Measurements from ENCODE around the gene PLEKHA7. TPM values are rescaled to one million over a fixed set of nuclear protein-coding genes. Genes with fewer than 3 reads are reported as not detected.

Gene PLEKHA7
- total RNA-seq, 1 donor from 2014 or later, result 9.5 TPM

DNA sequence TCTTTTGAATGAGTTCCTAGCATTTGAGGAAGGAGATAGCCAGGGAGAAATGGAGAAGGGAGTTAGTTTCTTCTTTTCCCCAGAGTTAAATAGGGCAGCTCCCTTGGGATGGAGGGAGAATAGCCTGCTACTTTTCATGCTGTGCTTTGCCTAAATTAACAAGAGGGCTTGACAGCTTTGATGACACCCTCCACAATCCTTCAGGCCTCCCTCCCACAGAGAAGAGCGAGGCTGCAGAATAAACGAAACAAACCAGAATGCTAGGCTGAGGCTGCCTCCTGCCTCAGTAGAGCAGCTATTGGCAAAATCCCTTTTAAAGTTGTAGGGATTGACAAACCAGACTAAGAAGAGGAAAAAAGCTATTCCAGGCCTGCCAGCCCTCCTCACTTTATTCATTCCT, 181.2 kb downstream of the PLEKHA7 start:
- TF ChIP-seq, protein P1, sequence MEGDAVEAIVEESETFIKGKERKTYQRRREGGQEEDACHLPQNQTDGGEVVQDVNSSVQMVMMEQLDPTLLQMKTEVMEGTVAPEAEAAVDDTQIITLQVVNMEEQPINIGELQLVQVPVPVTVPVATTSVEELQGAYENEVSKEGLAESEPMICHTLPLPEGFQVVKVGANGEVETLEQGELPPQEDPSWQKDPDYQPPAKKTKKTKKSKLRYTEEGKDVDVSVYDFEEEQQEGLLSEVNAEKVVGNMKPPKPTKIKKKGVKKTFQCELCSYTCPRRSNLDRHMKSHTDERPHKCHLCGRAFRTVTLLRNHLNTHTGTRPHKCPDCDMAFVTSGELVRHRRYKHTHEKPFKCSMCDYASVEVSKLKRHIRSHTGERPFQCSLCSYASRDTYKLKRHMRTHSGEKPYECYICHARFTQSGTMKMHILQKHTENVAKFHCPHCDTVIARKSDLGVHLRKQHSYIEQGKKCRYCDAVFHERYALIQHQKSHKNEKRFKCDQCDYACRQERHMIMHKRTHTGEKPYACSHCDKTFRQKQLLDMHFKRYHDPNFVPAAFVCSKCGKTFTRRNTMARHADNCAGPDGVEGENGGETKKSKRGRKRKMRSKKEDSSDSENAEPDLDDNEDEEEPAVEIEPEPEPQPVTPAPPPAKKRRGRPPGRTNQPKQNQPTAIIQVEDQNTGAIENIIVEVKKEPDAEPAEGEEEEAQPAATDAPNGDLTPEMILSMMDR (IDR thresholded peaks at IDR 0.05), result no peak
- H3K9me3 ChIP-seq, result no peaks in the 10 kb centered on the region
- no peaks in the 10 kb centered on the region for H3K36me3 ChIP-seq
- no peaks in the 10 kb centered on the region for H3K27me3 ChIP-seq
- no peak for DNase-seq (ENCODE audit: low spot score in 2 of 2)
- H3K27ac ChIP-seq, result no peak overlapping the region
- intact Hi-C loops (cut with DNase I), result no loop called here
- H3K4me3 ChIP-seq, result no peak overlapping the region
- no peaks in the 10 kb centered on the region for H3K4me1 ChIP-seq

DNA sequence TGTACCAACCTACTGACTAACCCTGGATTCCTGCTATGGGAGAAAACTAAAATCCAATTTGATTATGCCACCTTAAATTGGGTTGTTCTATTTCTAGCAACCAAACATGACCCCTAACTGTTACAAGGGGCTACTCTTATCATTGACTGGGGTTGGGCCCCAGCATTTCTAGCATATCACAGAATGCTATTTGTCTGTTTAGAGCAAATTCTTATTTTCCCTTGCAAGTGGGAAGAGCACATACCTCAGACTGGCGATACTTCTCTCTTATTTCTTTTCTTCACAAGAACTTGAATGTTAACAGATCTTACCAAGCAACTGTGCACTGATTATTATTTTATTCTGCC, 182.0 kb downstream of the PLEKHA7 start:
- no peak for DNase-seq (ENCODE audit: low spot score in 2 of 2)
- H3K4me1 ChIP-seq, result no peaks in the 10 kb centered on the region
- no peak overlapping the region for H3K4me3 ChIP-seq
- no peaks in the 10 kb centered on the region for H3K36me3 ChIP-seq
- TF ChIP-seq, protein P1 (IDR thresholded peaks at IDR 0.05), result no peak
- no peaks in the 10 kb centered on the region for H3K27me3 ChIP-seq
- no peaks in the 10 kb centered on the region for H3K9me3 ChIP-seq
- intact Hi-C loops (cut with DNase I), result no loop called here
- H3K27ac ChIP-seq, result no peak overlapping the region

DNA sequence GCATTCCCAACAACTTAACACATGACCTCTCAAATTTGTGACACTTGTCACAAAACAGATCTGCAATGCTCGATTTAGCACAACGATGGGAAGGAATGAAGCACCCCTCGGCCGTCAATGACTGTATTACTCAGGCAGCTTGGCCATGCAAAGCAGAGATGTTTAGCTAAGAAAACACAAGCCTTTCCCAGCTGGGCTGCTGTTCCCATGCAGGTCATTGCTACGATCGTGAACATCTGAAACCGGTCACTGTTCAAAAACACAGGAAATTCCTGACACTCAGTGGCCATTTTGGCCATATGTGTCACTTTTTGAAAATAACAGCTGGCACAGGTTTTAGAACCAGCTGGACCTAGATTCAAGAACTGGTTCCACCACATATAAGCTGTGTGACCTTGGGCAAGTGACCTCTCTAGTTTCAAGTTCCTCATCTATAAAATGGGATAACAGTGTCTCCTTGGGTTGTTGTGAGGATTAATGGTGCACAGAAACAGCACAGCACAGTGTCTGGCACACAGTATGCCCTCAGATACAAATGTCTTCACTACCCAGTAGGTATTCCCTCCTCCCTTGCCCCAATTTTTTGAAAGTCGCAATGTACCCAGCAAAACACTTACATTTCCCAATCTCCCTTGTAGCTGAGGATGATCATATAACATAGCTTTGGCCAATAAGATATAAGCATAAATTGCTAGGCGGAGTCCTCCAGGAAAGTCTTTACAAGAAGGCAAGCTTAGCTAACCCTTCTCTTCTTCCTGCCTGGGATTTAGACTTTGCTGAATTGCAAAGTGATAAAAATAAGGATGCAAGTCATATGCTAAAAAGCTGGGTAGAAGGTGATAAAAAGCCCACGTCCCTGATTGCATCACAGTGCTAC, 182.7 kb downstream of the PLEKHA7 start:
- no peaks in the 10 kb centered on the region for H3K4me1 ChIP-seq
- TF ChIP-seq, protein P1 (IDR thresholded peaks at IDR 0.05), result no peak
- DNase-seq (ENCODE audit: low spot score in 2 of 2), result no peak
- no peak overlapping the region for H3K27ac ChIP-seq
- H3K27me3 ChIP-seq, result no peaks in the 10 kb centered on the region
- H3K36me3 ChIP-seq, result no peaks in the 10 kb centered on the region
- H3K9me3 ChIP-seq, result no peaks in the 10 kb centered on the region
- H3K4me3 ChIP-seq, result no peak overlapping the region
- intact Hi-C loops (cut with DNase I), result no loop called here

DNA sequence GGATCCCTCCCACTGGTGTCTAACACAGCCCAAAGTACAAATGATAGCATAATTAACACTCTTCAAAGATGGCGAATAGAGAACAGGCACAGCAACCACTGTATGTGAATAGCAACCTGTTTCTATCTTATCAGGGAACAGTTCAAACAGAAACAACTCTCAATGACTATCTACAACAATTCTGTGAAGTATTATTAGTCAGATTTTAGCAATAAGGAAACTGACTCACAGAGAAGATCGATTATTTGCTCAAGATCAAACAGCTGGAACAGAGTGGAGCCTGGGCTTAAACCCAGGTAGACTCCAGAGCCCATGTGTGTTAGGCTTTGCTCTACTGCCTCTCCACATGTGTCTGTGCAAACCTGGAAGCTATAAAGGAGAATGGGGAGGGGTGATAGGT, 187.1 kb downstream of the PLEKHA7 start:
- Histone ChIP-seq H3K4me3 (no peak overlapping the region), H3K36me3 (no peaks in the 10 kb centered on the region), H3K27ac (no peak overlapping the region), H3K4me1 (no peaks in the 10 kb centered on the region), H3K9me3 (no peaks in the 10 kb centered on the region), H3K27me3 (no peaks in the 10 kb centered on the region)
- intact Hi-C loops (cut with DNase I), result no loop called here
- TF ChIP-seq, protein P1 (IDR thresholded peaks at IDR 0.05), result no peak
- no peak for DNase-seq (ENCODE audit: low spot score in 2 of 2)

DNA sequence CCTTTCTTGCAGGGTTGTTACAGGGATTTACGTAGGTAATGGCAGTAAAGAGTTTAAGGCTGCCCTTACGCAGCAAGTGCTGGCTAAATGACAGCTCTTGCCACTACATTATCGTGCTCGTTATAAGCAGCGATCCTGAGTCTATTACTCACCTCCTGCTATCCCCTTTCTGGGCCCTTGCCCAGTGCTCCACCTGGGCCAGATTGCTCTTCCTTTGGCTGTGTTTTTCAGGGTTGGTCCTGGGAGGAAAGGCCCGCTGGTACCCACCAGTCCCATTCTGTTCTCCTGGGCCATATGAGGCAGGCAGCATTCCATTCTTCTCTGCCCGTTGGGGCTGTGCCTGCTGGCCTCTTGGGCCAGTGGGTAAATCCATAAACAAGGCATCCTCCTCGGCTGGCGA, 188.2 kb downstream of the PLEKHA7 start:
- Histone ChIP-seq H3K9me3 (no peaks in the 10 kb centered on the region), H3K27ac (no peak overlapping the region), H3K4me1 (no peaks in the 10 kb centered on the region), H3K36me3 (no peaks in the 10 kb centered on the region), H3K4me3 (no peak overlapping the region), H3K27me3 (no peaks in the 10 kb centered on the region)
- TF ChIP-seq, protein P1 (IDR thresholded peaks at IDR 0.05), result no peak
- DNase-seq (ENCODE audit: low spot score in 2 of 2), result no peak
- intact Hi-C loops (cut with DNase I), result no loop called here

Measured in ascending aorta (tissue), 2 donors.